Vagina (tissue), 2 donors: Measurements from ENCODE around the gene OR2B6.
"Not testable (repeated sequence)": the region's sequence is repeated elsewhere in the genome, so short reads cannot be mapped to it uniquely, and the experiment has no call there.

Source experiments
- CTCF ChIP-seq, 3 experiments: fragments of 450-650 bp in 2 of 3; fragments of 200-600 bp in 1 of 3; sonication (generic) in 1 of 3; IDR thresholded peaks; one replicate each; pipeline ENCODE4 v1.5.1; 2017 to 2019; ENCODE audit warnings: antibody characterized with exemption in 3 of 3, mild to moderate bottlenecking in 2 of 3, moderate library complexity in 2 of 3
- POLR2AphosphoS5 ChIP-seq, 2 donors: sonication (generic); formaldehyde crosslinking; IDR thresholded peaks; one replicate each; pipeline ENCODE4 v1.9.0; 2017; ENCODE audit warnings: antibody characterized with exemption in 2 of 2, mild to moderate bottlenecking in 2 of 2, low read depth in 1 of 2; ENCODE audit not compliant: insufficient read depth in 1 of 2

GRCh38 chr6:27928041-27928440, 29.0 kb upstream of the OR2B6 start:
- TF ChIP-seq POLR2AphosphoS5 (IDR thresholded peaks at IDR 0.05; ENCODE audit: insufficient read depth in 1 of 2, low read depth in 1 of 2); CTCF (IDR thresholded peaks at IDR 0.05): not testable (repeated sequence)
